GM18873 (cell line): ENCODE measurements around the gene TRDN.
"Not testable (repeated sequence)": the region's sequence is repeated elsewhere in the genome, so short reads cannot be mapped to it uniquely, and the experiment has no call there.

Experiments used
- ATAC-seq: cut with Tn5 transposase; IDR thresholded peaks from one replicate; pipeline ENCODE4 v1.9.1; 2021; ENCODE audit warnings: mild to moderate bottlenecking, moderate library complexity, moderate number of reproducible peaks; ENCODE audit not compliant: unreplicated experiment, low FRiP score

Gene TRDN

DNA sequence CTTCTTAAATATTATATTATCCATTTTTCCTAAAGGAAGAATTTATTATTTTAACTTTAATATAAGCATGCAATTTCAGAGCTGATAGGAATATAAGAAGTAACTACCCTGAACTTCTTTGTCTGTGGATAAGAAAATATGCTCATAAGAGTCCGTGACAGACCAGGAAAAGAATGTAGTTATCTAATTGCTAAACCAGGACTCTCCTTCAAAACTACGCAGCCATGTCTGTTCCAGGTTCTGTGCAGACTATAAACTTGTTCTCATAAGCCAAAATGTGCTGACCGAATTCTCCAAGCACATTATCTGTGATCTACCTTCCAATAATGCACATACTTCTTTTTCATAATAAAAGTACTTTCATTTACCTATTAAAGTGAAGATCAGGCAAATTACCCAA is 116.5 kb downstream of the TRDN start:
- ATAC-seq: no peak

DNA sequence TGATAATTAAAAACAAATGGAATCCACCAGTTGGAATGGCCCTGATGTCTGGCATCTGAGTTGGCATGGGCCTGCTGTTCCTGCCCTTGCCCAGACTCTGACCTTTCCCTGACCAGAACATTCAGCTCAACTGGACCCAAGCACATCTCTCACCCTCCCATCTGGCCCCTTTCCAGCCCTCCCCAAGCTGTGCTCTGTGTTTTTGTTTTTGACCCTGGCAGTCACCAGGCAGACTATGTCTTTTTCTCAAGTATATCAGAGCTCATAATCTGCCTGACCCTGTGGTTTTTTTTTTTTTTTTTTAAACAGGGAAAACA is 117.6 kb downstream of the TRDN start:
- no peak for ATAC-seq

DNA sequence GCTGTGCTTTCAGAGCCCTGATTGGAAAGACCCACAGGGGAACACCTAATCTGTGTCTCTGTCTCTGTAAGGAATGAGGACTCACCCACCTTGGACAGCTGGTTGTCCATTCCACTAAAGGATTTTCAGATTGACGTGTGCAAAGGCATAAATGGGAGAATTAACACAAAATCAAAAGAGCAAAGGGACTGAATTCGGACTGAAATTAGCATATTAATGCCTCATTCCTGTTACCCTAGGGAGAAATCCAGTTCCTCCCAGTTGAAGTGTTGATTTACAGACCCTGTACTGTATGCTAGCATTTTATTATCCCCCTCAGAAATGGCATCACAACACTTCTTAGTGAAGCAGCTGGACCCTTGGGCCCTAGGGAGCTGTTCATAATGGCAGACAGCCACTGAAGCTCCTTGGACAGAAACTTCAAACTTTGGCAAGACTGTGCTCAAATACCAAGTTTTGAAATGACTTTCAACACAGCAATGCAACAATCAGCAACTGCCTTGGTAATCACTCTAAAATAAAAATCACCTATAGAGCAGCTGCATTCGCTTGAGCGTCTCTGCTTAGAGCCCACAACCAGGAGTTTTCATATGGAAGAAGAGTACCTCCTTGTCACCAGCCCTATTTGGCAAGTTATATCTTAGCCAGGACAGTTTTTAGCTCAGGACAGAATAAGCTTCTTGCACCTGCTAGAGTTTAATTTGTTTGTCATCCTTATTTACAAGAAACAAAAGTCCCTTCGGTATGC is 118.1 kb downstream of the TRDN start:
- no peak for ATAC-seq

DNA sequence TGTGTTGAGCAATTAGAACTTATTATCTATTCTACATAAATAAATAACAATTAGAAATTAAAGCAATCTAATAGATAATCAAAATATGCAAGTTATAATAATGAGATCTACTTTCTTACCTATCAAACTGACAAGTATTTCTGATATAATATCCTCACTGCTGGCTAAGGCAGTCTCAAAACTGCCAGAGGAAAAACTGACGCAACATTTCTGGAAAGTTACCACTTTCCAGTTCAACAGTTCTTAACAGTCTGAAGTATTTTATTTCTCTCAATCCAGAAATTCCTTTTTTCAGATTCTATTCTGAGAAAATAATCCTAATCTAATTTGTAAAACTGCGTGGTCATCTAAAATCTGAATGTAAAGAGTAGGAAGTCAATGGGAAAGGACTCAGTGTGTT is 121.0 kb downstream of the TRDN start:
- no peak for ATAC-seq

DNA sequence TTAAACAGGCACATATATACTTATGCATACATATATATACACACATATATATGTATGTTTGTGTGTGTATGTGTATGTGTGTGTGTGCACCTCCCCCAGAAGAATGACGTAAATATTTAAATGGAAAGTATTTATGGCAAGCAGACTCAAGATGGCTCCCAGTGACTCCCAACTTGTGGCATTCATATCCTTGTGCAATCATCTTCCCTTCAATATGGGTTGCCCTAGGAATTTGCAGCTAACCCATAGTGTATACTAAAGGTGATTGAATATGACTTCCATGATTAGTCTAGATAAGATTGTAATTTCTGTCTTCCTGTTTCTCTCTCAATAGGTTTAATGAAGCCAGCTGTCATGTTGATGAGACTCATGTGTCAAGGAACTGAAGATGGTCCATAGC is 127.6 kb downstream of the TRDN start:
- ATAC-seq: no peak

DNA sequence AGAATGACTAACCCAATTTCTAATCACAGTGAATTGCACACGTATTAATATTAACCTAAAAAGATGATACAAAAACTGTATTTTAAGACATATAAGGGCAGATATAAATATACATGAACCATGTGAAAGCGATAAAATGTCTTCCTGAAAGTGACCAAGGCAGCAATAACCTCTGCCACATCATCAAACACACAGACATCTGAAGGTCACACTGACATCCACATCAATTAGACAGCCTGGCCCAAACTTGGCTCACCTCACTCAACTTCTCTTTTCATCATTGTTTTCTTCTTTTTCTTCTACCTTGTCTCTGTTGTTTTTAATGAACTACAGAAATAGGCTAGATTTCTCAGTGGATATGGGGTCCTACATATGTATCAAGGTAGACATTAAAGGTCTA is 128.5 kb downstream of the TRDN start:
- ATAC-seq: no peak

DNA sequence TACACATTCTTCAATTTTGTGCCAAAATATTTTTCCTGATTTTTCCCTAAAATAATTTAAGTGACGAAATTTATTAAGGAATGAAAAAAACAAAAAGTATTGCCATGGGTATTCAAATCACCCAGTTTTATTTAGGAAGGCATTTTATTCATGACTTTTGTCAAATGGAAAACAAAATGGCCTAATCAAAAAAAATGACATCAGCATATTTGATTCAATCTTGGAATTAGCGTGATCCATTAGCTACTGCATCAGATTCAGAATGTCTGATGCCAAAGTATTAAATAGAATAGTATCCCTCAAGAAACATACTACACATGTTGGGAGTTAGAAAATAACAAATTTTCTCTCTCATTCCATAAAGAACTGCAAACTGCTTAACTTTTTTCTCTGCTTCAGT is 129.2 kb downstream of the TRDN start:
- no peak for ATAC-seq

DNA sequence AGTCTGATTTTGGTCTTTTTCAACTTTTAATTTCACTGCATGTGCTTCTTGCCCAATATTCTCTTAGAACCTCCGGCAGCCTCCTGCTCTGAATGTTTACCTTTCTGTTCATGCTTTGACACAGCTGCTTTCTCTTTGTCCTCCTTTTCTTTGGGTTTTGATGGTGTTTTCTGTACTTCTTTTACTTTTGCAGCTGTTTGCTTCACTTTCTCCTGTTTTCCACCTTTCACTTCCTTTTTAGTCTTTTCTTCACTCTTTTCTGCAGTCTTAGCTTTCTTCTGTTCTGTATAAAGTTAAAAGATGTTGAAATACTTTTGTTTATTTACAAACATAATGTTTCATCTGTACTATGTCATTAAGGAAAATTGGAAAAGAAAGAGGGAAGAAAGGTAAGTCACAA is 133.1 kb downstream of the TRDN start:
- no peak for ATAC-seq

DNA sequence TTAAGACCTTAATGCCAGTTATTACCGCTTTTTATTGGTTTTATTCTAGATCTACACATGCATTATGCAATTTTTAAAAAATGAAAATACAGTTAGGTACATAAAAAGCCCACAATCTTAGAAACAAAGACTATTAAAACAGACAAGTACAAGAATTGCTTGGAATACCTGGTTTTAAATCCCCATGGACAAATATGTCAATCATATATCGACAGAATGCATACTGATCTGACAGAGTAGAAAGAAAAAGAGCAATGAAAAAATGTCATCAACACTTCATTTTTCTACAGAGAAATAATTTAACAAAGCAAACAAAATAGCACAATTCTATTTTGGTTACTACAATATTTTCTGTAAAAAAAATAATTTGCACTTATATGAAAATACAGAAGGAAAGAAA is 139.7 kb downstream of the TRDN start:
- no peak for ATAC-seq

DNA sequence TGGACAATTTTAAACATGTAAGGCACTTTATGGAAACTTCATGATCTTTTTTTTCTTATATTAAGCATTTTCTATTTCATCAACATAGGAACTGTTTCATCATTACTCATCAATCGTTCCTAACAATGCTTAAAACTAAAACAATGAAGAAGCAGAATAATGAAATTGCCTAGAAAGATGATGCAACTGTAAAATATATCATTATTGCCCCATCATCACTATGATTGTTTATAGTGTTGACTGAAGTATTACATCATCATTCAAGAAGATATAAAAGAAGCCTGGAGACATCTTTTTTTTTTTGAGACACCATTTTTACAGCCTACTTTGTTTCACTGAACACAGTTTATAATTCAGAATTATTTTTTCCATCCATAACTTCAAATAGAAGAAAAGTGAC is 147.2 kb downstream of the TRDN start:
- no peak for ATAC-seq

DNA sequence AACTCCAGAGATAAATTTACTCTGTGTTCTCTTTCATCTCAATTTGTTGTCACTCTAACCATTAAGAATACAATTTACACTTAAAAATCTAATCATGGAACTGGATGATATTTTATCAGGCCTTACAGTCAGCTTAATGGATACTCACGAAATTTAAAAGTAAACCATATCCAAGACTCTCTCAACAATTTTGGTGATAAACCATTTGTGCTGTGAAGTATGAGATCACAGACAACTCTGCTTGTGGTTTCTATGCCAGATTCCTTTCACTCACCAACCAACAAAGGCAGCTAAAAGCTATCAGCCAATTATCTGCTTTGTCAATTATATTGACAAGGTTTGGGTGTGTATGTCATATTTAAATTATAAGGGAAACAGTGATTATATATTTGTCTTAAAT is 155.8 kb downstream of the TRDN start:
- no peak for ATAC-seq

DNA sequence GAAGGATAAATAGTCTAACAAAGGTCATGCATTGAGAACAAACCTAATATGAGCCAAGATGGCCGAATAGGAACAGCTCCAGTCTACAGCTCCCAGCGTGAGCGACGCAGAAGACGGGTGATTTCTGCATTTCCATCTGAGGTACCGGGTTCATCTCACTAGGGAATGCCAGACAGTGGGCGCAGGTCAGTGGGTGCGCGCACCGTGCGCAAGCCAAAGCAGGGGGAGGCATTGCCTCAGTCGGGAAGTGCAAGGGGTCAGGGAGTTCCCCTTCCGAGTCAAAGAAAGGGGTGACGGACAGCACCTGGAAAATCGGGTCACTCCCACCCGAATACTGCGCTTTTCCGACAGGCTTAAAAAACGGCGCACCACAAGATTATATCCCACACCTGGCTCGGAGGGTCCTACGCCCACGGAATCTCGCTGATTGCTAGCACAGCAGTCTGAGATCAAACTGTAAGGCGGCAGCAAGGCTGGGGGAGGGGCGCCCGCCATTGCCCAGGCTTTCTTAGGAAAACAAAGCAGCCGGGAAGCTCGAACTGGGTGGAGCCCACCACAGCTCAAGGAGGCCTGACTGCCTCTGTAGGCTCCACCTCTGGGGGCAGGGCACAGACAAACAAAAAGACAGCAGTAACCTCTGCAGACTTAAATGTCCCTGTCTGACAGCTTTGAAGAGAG is 164.6 kb downstream of the TRDN start:
- ATAC-seq: not testable (repeated sequence)

DNA sequence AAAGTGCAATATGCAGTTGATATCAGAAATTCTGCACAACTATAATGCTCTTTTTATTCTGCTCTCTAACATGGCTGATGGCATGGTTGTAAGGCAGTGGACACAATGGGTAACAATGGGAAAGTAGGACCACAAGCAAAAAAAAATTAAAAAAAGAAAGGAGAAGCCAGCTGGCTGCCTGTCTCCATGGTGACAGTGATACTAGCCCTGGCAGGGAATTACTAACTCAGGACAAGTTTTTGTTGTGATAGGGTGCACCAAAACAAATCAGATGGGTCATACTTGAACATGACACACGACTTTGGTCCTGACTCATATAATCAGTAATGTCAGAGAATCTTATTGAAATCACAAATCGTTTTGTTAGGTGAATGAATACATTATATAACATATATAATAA is 169.4 kb downstream of the TRDN start:
- no peak for ATAC-seq

DNA sequence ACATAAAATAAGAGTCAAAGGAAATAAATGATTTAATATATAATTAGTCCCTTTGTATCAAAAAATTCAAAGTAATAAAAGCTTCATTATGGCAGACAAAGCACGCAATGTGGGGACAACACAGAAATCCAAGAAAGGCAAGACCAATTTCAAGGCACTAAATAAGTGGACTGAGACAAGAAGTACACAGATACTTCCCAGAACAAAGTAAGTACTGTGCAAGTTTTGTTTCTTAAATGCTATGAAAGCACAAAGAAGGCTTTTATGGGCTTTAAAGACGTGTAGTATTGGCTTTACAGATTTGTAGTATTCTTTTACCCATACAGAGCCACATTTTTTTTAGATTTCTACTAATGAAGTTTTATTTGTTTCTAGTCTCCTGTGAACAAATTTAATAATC is 174.6 kb downstream of the TRDN start:
- ATAC-seq: no peak

DNA sequence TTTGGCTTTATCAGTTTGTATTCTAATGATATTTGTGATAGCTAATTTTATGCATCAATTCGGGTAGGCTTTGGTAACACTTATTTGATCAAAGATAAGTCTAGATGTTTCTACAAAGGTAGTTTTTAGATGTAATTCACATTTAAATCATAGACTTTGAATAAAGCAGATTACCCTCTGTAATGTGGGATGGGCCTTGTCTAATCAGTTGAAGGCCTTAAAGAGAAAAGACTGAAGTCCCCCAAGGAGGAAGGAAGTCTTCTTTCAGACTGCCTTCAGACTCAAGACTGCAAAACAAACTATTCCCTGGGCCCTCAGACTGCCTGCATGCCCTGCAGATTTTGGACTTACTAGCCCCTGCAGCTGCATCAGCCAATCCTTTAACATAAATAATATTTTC is 178.5 kb downstream of the TRDN start:
- ATAC-seq: no peak

DNA sequence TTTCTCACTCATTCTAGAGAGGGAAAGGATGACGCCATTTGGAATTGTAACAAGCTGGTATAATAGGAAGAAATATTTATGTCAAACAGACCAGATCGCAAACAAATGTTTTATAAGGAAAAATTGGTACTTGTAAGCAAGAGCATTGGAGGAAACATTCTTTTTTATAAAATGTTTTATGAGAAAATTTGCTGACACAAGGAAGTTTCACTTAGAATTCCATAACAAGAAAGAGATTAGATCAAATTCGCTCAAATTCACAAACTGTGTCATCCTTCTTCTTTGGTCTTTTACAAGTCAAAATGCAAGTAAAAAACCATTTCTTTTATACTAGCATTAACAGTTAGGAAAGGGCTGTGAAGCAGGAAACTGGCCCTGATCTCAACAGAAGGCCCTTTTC is 179.9 kb downstream of the TRDN start:
- no peak for ATAC-seq

DNA sequence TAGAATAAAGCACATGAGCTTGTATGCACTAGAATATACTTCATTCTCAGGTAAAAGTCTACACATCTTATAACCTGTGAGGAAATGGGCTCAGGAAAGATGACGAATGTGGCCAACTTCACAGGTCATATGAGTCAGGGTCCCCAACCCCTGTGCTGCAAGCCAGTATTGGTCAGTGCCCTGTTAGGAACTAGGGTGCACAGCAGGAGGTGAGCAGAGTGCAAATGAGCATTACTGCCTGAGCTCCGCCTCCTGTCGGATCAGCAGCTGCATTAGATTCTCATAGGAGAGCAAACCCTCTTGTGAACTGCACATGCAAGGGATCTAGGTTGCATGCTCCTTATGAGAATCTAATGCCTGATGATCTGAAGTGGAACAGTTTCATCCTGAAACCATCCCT is 182.3 kb downstream of the TRDN start:
- ATAC-seq: no peak

DNA sequence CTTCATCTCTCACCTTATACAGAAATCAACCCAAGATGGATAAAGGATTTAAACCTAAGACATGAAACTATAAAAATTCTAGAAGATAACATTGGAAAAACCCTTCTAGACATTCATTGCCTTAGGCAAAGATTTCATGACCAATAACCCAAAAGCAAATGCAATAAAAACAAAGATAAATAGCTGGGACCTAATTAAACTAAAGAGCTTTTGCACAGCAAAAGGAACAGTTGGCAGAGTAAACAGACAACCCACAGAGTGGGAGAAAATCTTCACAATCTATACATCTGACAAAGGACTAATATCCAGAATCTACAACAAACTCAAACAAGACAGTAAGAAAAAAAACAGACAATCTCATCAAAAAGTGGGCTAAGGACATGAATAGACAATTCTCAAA is 183.7 kb downstream of the TRDN start:
- not testable (repeated sequence) for ATAC-seq

DNA sequence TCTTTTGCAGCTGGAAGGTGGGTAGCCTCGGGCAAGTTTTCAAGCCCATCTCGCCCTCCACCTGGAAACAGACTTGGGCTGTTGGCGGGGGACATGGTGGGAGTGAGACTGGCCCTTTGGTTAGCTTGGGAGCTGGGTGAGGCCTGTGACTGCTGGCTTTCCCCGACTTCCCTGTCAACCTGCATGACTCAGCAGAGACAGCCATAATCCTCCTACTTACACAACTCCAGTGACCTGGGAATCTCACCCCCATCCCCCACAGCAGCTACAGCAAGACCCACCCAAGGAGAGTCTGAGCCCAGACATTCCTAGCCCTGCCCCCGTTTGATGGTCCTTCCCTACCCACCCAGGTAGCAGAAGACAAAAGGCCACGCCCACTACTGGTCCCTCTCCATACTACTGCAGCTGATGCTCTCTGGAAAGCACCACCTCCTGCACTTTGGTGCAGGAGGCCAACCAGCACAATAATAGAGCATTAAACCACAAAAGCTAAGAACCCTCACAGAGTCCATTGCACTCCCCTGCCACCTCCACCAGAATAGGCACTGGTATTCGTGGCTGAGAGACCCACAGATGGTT is 188.4 kb downstream of the TRDN start:
- no peak for ATAC-seq

DNA sequence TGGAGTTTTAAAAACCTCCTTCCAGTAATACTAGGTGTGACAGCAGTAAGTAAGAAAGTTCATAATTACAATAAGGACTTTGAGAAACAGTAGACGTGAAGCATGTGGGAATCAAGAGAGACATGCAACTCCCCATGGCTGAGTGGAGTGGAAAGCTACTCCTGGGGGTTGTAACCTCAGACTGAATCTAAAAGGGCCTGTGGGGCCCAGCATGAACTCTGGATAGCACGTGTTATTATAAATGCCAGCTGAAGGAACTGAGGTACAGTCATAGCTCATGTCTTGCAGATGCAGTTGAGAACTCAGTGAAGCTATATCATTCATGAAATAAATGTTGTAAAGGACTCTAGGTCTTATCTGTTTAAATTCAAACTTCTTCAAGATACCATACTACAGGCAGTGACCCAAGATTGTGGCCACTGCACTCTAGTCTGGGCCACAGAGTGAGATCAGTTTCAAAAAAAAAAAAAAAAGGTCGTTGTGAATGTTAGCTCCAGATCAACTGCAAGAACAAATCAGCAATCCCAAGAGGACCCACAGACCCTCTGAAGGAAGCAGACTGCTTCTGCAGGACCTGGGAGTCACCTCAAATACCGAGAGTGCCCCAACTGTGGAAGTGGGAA is 189.3 kb downstream of the TRDN start:
- no peak for ATAC-seq

DNA sequence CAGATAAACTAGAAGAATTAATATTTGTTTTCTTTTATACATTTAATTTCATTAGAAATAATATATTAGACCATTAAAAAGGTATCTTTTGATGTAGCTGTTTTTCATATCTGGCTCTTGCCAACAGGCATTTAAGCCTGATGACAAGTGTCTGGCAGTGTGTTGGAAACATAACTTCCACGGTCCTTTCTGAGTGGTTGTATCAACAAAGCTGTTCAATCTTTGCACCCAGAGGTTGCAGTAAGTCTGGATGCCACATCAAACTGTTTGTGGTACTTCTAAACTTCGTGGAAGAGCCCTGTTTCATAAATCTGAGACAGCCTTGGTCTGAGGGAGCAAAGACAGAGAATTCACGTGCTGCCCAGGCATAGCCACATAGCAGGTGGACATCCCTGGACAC is 197.4 kb downstream of the TRDN start:
- ATAC-seq: no peak

DNA sequence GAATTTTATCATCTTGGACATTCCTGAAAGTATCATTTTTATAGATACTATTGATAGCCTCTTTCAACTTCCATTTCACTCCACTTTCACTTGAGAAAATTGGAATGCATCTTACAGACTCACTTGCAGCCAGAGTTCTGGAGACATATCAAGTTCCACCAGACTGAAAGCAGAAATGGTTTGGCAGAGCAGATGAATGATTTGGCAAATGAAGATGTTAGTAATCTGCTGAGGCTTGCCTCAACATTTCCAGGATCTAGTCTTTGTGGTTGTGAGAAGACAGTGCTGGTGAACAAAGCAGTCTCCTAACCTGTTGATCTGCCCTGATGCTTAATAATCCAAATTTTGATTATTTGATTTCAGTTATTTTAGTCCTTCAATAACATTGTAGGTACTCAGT is 202.6 kb downstream of the TRDN start:
- ATAC-seq: no peak
